ENCODE measurements around the gene FXN.

DNA sequence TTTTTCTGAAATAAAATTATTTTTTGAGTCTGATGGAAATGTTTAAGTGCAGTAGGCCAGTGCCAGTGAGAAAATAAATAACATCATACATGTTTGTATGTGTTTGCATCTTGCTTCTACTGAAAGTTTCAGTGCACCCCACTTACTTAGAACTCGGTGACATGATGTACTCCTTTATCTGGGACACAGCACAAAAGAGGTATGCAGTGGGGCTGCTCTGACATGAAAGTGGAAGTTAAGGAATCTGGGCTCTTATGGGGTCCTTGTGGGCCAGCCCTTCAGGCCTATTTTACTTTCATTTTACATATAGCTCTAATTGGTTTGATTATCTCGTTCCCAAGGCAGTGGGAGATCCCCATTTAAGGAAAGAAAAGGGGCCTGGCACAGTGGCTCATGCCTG is 39.2 kb downstream of the FXN start:
- TF ChIP-seq CTCF (IDR thresholded peaks at IDR 0.05) (no peak), POLR2A (IDR thresholded peaks at IDR 0.05) (no peak), POLR2AphosphoS5 (IDR thresholded peaks at IDR 0.05) (no peak)
